Loucy (cell line): ENCODE data around the gene EPB41L1.

Source experiments
- EZH2phosphoT487 ChIP-seq: fragments of 200-600 bp; IDR thresholded peaks from 2 replicates; pipeline ENCODE4 v1.6.1; 2018; ENCODE audit warnings: antibody characterized with exemption, mild to moderate bottlenecking, moderate library complexity, borderline replicate concordance
- TF ChIP-seq, protein P1 (sequence below): fragments of 200-600 bp; sonication (generic); conservative IDR thresholded peaks from 2 replicates; pipeline ENCODE4 v1.5.1; 2014; ENCODE audit warnings: mild to moderate bottlenecking, antibody characterized with exemption, low read length

DNA sequence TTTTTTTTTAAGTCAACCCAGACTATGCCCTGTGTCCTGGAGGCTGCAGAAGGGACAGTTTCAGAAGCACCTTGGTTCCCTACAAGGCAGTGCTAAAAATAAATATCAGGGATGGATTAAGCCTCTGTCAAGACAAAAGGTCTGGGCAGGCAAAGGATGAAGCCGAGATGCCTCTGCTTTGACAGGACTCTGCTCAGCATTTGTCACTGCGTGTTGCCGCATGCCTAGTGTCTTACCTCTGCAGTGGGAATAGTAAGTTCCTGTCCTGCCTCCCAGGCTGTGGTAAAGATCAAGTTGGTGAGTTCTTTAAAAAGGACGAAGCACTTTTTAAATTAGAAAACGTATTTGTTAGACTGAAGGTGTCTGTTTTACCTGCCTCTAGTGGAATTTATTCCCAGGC is 96.9 kb downstream of the EPB41L1 start:
- TF ChIP-seq, protein P1, sequence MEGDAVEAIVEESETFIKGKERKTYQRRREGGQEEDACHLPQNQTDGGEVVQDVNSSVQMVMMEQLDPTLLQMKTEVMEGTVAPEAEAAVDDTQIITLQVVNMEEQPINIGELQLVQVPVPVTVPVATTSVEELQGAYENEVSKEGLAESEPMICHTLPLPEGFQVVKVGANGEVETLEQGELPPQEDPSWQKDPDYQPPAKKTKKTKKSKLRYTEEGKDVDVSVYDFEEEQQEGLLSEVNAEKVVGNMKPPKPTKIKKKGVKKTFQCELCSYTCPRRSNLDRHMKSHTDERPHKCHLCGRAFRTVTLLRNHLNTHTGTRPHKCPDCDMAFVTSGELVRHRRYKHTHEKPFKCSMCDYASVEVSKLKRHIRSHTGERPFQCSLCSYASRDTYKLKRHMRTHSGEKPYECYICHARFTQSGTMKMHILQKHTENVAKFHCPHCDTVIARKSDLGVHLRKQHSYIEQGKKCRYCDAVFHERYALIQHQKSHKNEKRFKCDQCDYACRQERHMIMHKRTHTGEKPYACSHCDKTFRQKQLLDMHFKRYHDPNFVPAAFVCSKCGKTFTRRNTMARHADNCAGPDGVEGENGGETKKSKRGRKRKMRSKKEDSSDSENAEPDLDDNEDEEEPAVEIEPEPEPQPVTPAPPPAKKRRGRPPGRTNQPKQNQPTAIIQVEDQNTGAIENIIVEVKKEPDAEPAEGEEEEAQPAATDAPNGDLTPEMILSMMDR: no peak
- TF ChIP-seq EZH2phosphoT487: no peak
